ENCODE measurements around the gene GRID2. TPM values are rescaled to one million over a fixed set of nuclear protein-coding genes. Genes with fewer than 3 reads are reported as not detected.

Gene GRID2
- polyA plus RNA-seq, 1 of the 3 experiments (the other 2 are of a cell fraction): not detected

GRCh38 chr4:92634882-92635281 is 331.1 kb downstream of the GRID2 start:
- Histone ChIP-seq H3F3A (replicated peaks; ENCODE audit: insufficient read depth) (peaks cover 4% of the 10 kb centered on the region), H3K4me2 (no peak overlapping the region), H3K9me3 (no peaks in the 10 kb centered on the region), H2AFZ (ENCODE audit: low read depth) (no peak overlapping the region), H3K36me3 (replicated peaks in 1 of 2; ENCODE audit: control insufficient read depth in 1 of 2, insufficient read depth in 2 of 2, low read length in 1 of 2) (no peaks in the 10 kb centered on the region), H3K9ac (no peak overlapping the region), H3K9me2 (no peaks in the 10 kb centered on the region), H3K4me1 (ENCODE audit: control insufficient read depth in 1 of 2, insufficient read depth in 2 of 2, low read depth in 1 of 2, low read length in 1 of 2) (peaks cover 0 to 4% of the 10 kb centered on the region in 2 experiments; a peak in 2 of 4 replicates), H3K4me3 (ENCODE audit: low read depth in 2 of 2, low read length in 1 of 2) (no peak overlapping the region), H3K27ac (ENCODE audit: low read depth in 2 of 2, low read length in 1 of 2) (no peak overlapping the region), H4K20me1 (ENCODE audit: insufficient read depth) (no peaks in the 10 kb centered on the region), H3K79me2 (ENCODE audit: insufficient read depth) (no peaks in the 10 kb centered on the region), H3K27me3 (ENCODE audit: insufficient read depth) (no peaks in the 10 kb centered on the region)
- no peak for TF ChIP-seq NFIC (IDR thresholded peaks at IDR 0.05; ENCODE audit: borderline replicate concordance)
- no peak for TF ChIP-seq REST (IDR thresholded peaks at IDR 0.05; ENCODE audit: low read depth, low read length)
- TF ChIP-seq IRF3 (IDR thresholded peaks at IDR 0.05; ENCODE audit: low read depth, low read length): no peak
- TF ChIP-seq EZH2phosphoT487 (IDR thresholded peaks at IDR 0.05; ENCODE audit: borderline replicate concordance, low read depth): no peak
- TF ChIP-seq JUND (IDR thresholded peaks at IDR 0.05): no peak
- no peak for TF ChIP-seq ELF1 (IDR thresholded peaks at IDR 0.05)
- no peak for TF ChIP-seq SIN3A (IDR thresholded peaks at IDR 0.05; ENCODE audit: borderline replicate concordance, low read depth, low read length)
- no peak for TF ChIP-seq GATA2 (CRISPR knock-in tag; IDR thresholded peaks at IDR 0.05)
- POLR2A ChIA-PET: no interaction called here
- 68% methylated on average over 3 of the region's 3 CpGs for WGBS (ENCODE audit: low lambda C conversion rate)
- DNase-seq: no peak
- CTCF ChIA-PET: no interaction called here

- Histone ChIP-seq H3F3A (replicated peaks; ENCODE audit: insufficient read depth) (peaks cover 4% of the 10 kb centered on the region), H3K9me3 (no peaks in the 10 kb centered on the region), H3K9ac (no peak overlapping the region), H3K27me3 (ENCODE audit: insufficient read depth) (no peaks in the 10 kb centered on the region), H3K4me2 (no peak overlapping the region), H2AFZ (ENCODE audit: low read depth) (no peak overlapping the region), H3K9me2 (no peaks in the 10 kb centered on the region), H3K79me2 (ENCODE audit: insufficient read depth) (no peaks in the 10 kb centered on the region), H3K36me3 (replicated peaks in 1 of 2; ENCODE audit: control insufficient read depth in 1 of 2, insufficient read depth in 2 of 2, low read length in 1 of 2) (no peaks in the 10 kb centered on the region), H3K27ac (ENCODE audit: low read depth in 2 of 2, low read length in 1 of 2) (peak overlapping the region in 1 of 2 experiments; percentile 43; a peak in 1 of 4 replicates), H3K4me3 (ENCODE audit: low read depth in 2 of 2, low read length in 1 of 2) (no peak overlapping the region), H4K20me1 (ENCODE audit: insufficient read depth) (no peaks in the 10 kb centered on the region), H3K4me1 (ENCODE audit: control insufficient read depth in 1 of 2, insufficient read depth in 2 of 2, low read depth in 1 of 2, low read length in 1 of 2) (peaks cover 0 to 4% of the 10 kb centered on the region in 2 experiments; a peak in 2 of 4 replicates)
- DNase-seq: no peak
- WGBS (ENCODE audit: low lambda C conversion rate): 36% methylated on average over 6 of the region's 6 CpGs
- CTCF ChIA-PET: no interaction called here
- POLR2A ChIA-PET: no interaction called here
- TF ChIP-seq SIN3A (IDR thresholded peaks at IDR 0.05; ENCODE audit: borderline replicate concordance, low read depth, low read length) (no peak), RAD21 (IDR thresholded peaks at IDR 0.05; ENCODE audit: low read length) (peak; percentile 21; the same call in 1 of the 2 replicates)
These were observed 332.5 kb downstream of the GRID2 start for GRCh38 chr4:92636038-92636806.

Data from SK-N-SH (cell line).